ENCODE results near the gene CD93. TPM values are rescaled to one million over a fixed set of nuclear protein-coding genes. Genes with fewer than 3 reads are reported as not detected.

The CD93 gene
- total and polyA plus RNA-seq, 7 donors, result 7.7 to 35.7 (median 17.6) TPM

DNA sequence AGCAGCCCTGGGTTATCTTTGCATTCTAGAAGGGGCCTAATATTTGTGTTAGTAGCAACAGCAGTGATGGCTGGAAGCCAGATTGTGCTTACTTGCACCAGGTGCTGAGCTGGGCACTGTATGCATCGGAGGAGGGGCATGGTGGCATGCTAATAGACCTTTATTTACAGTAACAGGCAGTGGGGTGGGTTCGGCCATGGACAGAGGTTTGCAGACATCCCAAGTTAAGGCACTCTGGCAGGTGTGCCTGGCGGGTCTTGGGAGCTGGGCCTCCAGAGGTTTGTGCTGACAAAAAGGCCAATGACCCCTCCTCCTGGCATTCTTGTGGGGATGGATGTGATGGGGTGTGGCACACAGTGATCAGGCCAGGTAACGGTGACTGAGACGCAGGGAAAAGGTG lies 39.0 kb upstream of the CD93 start:
- H3K27me3 ChIP-seq (ENCODE audit: insufficient read depth in 3 of 3, low read length in 2 of 3), result no peaks in the 10 kb centered on the region
- H3K4me1 ChIP-seq, result peaks cover 35% of the 10 kb centered on the region
- no peaks in the 10 kb centered on the region for H3K36me3 ChIP-seq (ENCODE audit: insufficient read depth in 1 of 2, low read depth in 1 of 2)
- intact Hi-C loops (cut with DNase I), result loop anchor here in 1 of 2 donors (2.0 kb wide), 2 partner anchors 30 to 64 kb away; no protein-coding TSS in a partner anchor
- H3K27ac ChIP-seq, result peak overlapping the region; percentile 87
- no peaks in the 10 kb centered on the region for H3K9me3 ChIP-seq
- ATAC-seq (no peak), DNase-seq (no peak)
- H3K4me3 ChIP-seq, result no peak overlapping the region
- TF ChIP-seq CTCF (IDR thresholded peaks at IDR 0.05), result no peak
- 64 to 78% (median 73%) methylated on average over 5 of the region's 5 CpGs for WGBS, 3 donors

- H3K36me3 ChIP-seq (ENCODE audit: insufficient read depth in 1 of 2, low read depth in 1 of 2), result no peaks in the 10 kb centered on the region
- 90 to 94% (median 92%) methylated on average over 10 of the region's 10 CpGs for WGBS, 3 donors
- H3K27ac ChIP-seq, result no peak overlapping the region
- ATAC-seq, result no peak
- H3K4me1 ChIP-seq, result peaks cover 35% of the 10 kb centered on the region
- TF ChIP-seq CTCF (IDR thresholded peaks at IDR 0.05), result no peak
- no peaks in the 10 kb centered on the region for H3K9me3 ChIP-seq
- no peaks in the 10 kb centered on the region for H3K27me3 ChIP-seq (ENCODE audit: insufficient read depth in 3 of 3, low read length in 2 of 3)
- no peak overlapping the region for H3K4me3 ChIP-seq
- intact Hi-C loops (cut with DNase I), result loop anchor here in 1 of 2 donors (2.0 kb wide), 2 partner anchors 29 to 63 kb away; no protein-coding TSS in a partner anchor
- DNase-seq, result no peak
Observed at GRCh38 chr20:23123886-23124285, 37.8 kb upstream of the CD93 start.

DNA sequence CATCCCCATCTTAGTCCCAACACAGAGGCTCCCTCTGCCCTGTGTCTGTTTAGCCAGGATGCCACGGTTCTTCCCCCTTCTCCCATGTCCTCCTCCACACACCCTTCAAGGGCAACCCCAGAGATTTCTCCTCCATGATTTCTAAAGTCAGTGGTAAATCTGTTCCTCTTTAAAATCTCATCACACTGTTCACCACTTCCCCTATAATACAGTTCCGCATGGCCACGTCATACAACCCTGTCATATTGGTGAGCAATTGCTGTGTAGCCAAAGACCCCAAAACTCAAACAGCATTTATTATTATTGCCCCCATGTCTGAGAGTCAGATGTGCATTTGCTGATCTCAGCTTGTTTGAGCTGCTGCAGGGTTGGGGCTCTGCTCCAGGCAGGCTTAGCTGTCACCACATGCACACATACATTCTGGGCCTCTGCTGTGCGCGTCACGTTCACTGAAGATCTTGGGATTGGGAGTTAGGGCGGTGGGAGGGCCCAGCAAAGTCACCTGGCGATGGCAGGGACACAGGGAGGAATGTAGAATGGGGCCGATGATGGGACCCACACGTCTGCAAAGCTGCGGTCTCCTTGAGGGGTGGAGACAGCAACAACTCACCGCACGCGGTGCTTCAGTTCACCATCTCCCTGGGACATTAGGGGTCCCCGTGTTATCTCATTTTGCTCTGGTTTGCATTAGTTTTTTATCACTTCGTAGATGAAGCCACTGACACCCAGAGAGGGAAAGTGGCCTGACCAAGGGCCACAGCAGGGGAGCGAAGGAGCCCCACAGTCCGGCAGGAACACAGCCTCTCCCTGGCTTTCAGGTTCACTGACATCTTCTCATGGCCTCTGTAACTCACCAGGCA lies 36.9 kb upstream of the CD93 start:
- ATAC-seq (no peak), DNase-seq (no peak)
- H3K27ac ChIP-seq, result no peak overlapping the region
- H3K36me3 ChIP-seq (ENCODE audit: insufficient read depth in 1 of 2, low read depth in 1 of 2), result no peaks in the 10 kb centered on the region
- WGBS, 3 donors, result 92 to 98% (median 94%) methylated on average over 16 to 17 of the region's 18 CpGs
- intact Hi-C loops (cut with DNase I), result no loop called here
- peaks cover 35% of the 10 kb centered on the region for H3K4me1 ChIP-seq
- TF ChIP-seq CTCF (IDR thresholded peaks at IDR 0.05), result no peak
- H3K4me3 ChIP-seq, result no peak overlapping the region
- no peaks in the 10 kb centered on the region for H3K9me3 ChIP-seq
- H3K27me3 ChIP-seq (ENCODE audit: insufficient read depth in 3 of 3, low read length in 2 of 3), result no peaks in the 10 kb centered on the region

DNA sequence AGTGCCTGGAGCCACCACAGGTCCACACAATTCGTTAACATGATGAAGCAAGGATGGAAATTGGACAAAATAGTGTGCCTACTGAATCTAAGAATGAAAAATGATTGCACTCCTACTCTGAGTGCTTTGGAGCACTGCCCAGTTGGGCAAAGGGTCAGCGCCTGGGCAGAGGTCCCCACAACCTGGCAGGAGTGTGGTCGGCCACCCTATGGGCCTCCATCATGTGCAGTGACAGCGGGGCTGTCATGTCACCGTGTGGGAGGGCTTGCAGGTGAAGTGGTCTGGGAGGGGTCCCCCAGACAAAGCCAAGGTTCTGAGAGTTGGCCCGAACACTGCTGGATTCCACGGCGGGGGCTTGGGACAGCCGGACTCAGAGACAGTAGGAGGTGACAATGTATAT lies 36.2 kb upstream of the CD93 start:
- H3K36me3 ChIP-seq (ENCODE audit: insufficient read depth in 1 of 2, low read depth in 1 of 2), result no peaks in the 10 kb centered on the region
- no peak overlapping the region for H3K27ac ChIP-seq
- no peak for TF ChIP-seq CTCF (IDR thresholded peaks at IDR 0.05)
- no peak for DNase-seq
- H3K4me1 ChIP-seq, result peaks cover 32% of the 10 kb centered on the region
- no peaks in the 10 kb centered on the region for H3K9me3 ChIP-seq
- WGBS, 3 donors, result 80 to 94% (median 92%) methylated on average over 5 to 7 of the region's 9 CpGs
- no peak overlapping the region for H3K4me3 ChIP-seq
- H3K27me3 ChIP-seq (ENCODE audit: insufficient read depth in 3 of 3, low read length in 2 of 3), result no peaks in the 10 kb centered on the region
- ATAC-seq, result no peak
- intact Hi-C loops (cut with DNase I), result no loop called here

All from psoas muscle (tissue), 8 donors.